ENCODE results near the gene CSNK2B. TPM values are rescaled to one million over a fixed set of nuclear protein-coding genes. Genes with fewer than 3 reads are reported as not detected.

The CSNK2B gene
- total and polyA plus RNA-seq, 2 donors from 2014 or later, result 130 to 270 TPM

GRCh38 chr6:31632279-31632946 is 33.5 kb upstream of the CSNK2B start:
- no peaks in the 10 kb centered on the region for H3K9me3 ChIP-seq (ENCODE audit: control insufficient read depth in 2 of 3, insufficient read depth in 1 of 3, low read length in 3 of 3)
- no peak for FAIRE-seq
- no peak for DNase-seq
- peaks cover 15 to 78% (median 41%) of the 10 kb centered on the region in 3 donors for H3K36me3 ChIP-seq (ENCODE audit: control insufficient read depth in 2 of 3, insufficient read depth in 3 of 3, low read length in 3 of 3)
- no peak overlapping the region for H3K4me3 ChIP-seq (ENCODE audit: low read length in 3 of 3)
- H3K27ac ChIP-seq (ENCODE audit: low read depth in 2 of 2, low read length in 2 of 2), result no peak overlapping the region
- H3K4me1 ChIP-seq (ENCODE audit: control insufficient read depth in 2 of 3, insufficient read depth in 2 of 3, low read depth in 1 of 3, low read length in 3 of 3), result no peaks in the 10 kb centered on the region
- H3K27me3 ChIP-seq (ENCODE audit: control insufficient read depth, insufficient read depth, low read length), result no peaks in the 10 kb centered on the region
- intact Hi-C loops (cut with DNase I), result no loop called here
- no peak overlapping the region for H3K9ac ChIP-seq (ENCODE audit: low read length in 3 of 3)
- no peak for TF ChIP-seq CTCF (IDR thresholded peaks at IDR 0.05; ENCODE audit: borderline replicate concordance, extremely low read depth, insufficient read depth)

GRCh38 chr6:31633447-31633846 is 32.4 kb upstream of the CSNK2B start:
- H3K36me3 ChIP-seq (ENCODE audit: control insufficient read depth in 2 of 3, insufficient read depth in 3 of 3, low read length in 3 of 3), result peaks cover 12 to 77% (median 34%) of the 10 kb centered on the region in 3 donors
- FAIRE-seq, result no peak
- no peak for DNase-seq
- no peak overlapping the region for H3K4me3 ChIP-seq (ENCODE audit: low read length in 3 of 3)
- TF ChIP-seq CTCF (IDR thresholded peaks at IDR 0.05; ENCODE audit: borderline replicate concordance, extremely low read depth, insufficient read depth), result no peak
- intact Hi-C loops (cut with DNase I), result no loop called here
- H3K27ac ChIP-seq (ENCODE audit: low read depth in 2 of 2, low read length in 2 of 2), result no peak overlapping the region
- H3K9me3 ChIP-seq (ENCODE audit: control insufficient read depth in 2 of 3, insufficient read depth in 1 of 3, low read length in 3 of 3), result no peaks in the 10 kb centered on the region
- no peaks in the 10 kb centered on the region for H3K4me1 ChIP-seq (ENCODE audit: control insufficient read depth in 2 of 3, insufficient read depth in 2 of 3, low read depth in 1 of 3, low read length in 3 of 3)
- no peak overlapping the region for H3K9ac ChIP-seq (ENCODE audit: low read length in 3 of 3)
- H3K27me3 ChIP-seq (ENCODE audit: control insufficient read depth, insufficient read depth, low read length), result no peaks in the 10 kb centered on the region

- FAIRE-seq (no peak), DNase-seq (no peak)
- H3K9me3 ChIP-seq (ENCODE audit: control insufficient read depth in 2 of 3, insufficient read depth in 1 of 3, low read length in 3 of 3), result no peaks in the 10 kb centered on the region
- no peak overlapping the region for H3K27ac ChIP-seq (ENCODE audit: low read depth in 2 of 2, low read length in 2 of 2)
- no peak for TF ChIP-seq CTCF (IDR thresholded peaks at IDR 0.05; ENCODE audit: borderline replicate concordance, extremely low read depth, insufficient read depth)
- peaks cover 8 to 72% (median 33%) of the 10 kb centered on the region in 3 donors for H3K36me3 ChIP-seq (ENCODE audit: control insufficient read depth in 2 of 3, insufficient read depth in 3 of 3, low read length in 3 of 3)
- H3K27me3 ChIP-seq (ENCODE audit: control insufficient read depth, insufficient read depth, low read length), result no peaks in the 10 kb centered on the region
- H3K4me3 ChIP-seq (ENCODE audit: low read length in 3 of 3), result no peak overlapping the region
- intact Hi-C loops (cut with DNase I), result no loop called here
- H3K9ac ChIP-seq (ENCODE audit: low read length in 3 of 3), result no peak overlapping the region
- H3K4me1 ChIP-seq (ENCODE audit: control insufficient read depth in 2 of 3, insufficient read depth in 2 of 3, low read depth in 1 of 3, low read length in 3 of 3), result no peaks in the 10 kb centered on the region
These were observed 31.7 kb upstream of the CSNK2B start for GRCh38 chr6:31634131-31634530.
